Testis (tissue), 2 donors: Measurements from ENCODE around the gene PHLPP1.

Source experiments
- POLR2A ChIP-seq: fragments of 450-650 bp; IDR thresholded peaks from one replicate; pipeline ENCODE4 v1.6.1; 2017; ENCODE audit warnings: antibody characterized with exemption, mild to moderate bottlenecking, moderate library complexity
- TF ChIP-seq, protein P1 (sequence below), 3 experiments: fragments of 450-650 bp in 2 of 3; fragments of 200-600 bp in 1 of 3; sonication (generic) in 1 of 3; IDR thresholded peaks; one replicate each; pipeline ENCODE4 v1.5.1; 2016 to 2019; ENCODE audit warnings: antibody characterized with exemption in 3 of 3, mild to moderate bottlenecking in 2 of 3, moderate library complexity in 1 of 3

DNA sequence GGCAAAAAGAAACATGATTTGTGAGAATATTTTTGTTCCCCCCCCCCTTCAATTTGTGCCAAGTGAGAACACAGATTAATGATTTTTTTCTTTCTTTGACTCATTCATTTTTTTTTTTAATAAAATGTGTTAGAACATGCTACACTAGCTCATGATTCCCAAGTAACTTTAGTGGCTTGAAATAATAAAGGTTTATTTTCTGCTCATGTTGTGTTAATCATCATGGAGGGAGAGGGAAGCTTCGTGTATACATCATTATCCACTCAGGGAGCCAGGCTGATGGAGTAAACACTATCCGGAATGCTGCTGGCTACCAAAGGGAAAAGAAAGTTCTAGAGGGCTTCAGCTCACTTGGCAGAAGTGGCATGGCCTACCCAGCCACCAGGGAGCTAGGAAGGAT, 40.6 kb downstream of the PHLPP1 start:
- TF ChIP-seq POLR2A = no peak
- TF ChIP-seq, protein P1, sequence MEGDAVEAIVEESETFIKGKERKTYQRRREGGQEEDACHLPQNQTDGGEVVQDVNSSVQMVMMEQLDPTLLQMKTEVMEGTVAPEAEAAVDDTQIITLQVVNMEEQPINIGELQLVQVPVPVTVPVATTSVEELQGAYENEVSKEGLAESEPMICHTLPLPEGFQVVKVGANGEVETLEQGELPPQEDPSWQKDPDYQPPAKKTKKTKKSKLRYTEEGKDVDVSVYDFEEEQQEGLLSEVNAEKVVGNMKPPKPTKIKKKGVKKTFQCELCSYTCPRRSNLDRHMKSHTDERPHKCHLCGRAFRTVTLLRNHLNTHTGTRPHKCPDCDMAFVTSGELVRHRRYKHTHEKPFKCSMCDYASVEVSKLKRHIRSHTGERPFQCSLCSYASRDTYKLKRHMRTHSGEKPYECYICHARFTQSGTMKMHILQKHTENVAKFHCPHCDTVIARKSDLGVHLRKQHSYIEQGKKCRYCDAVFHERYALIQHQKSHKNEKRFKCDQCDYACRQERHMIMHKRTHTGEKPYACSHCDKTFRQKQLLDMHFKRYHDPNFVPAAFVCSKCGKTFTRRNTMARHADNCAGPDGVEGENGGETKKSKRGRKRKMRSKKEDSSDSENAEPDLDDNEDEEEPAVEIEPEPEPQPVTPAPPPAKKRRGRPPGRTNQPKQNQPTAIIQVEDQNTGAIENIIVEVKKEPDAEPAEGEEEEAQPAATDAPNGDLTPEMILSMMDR (IDR thresholded peaks at IDR 0.05) = no peak
